ENCODE results near the gene TMEM37. TPM values are rescaled to one million over a fixed set of nuclear protein-coding genes. Genes with fewer than 3 reads are reported as not detected.

The TMEM37 gene
- total RNA-seq, 1 experiment from 2014 or later = 4.2 TPM

GRCh38 chr2:119463136-119463535, 31.5 kb downstream of the TMEM37 start:
- H3K79me2 ChIP-seq (ENCODE audit: insufficient read depth, low read length) = no peaks in the 10 kb centered on the region

More at GRCh38 chr2:119463136-119463535, 31.5 kb downstream of the TMEM37 start:
- Histone ChIP-seq H4K91ac (ENCODE audit: insufficient read length, low read depth, low read length) (no peak overlapping the region), H3K18ac (ENCODE audit: insufficient read length, low read depth, low read length) (no peak overlapping the region), H2BK12ac (ENCODE audit: insufficient read length, low read depth, low read length) (no peak overlapping the region), H3T11ph (ENCODE audit: low read length) (no peak overlapping the region), H3K4ac (ENCODE audit: low read depth, low read length) (no peak overlapping the region), H2BK15ac (ENCODE audit: low read depth, low read length) (no peak overlapping the region), H3K23me2 (ENCODE audit: insufficient read length, low read depth, low read length, poor library complexity, severe bottlenecking) (no peaks in the 10 kb centered on the region), H2AK5ac (ENCODE audit: insufficient read length, low read length) (no peak overlapping the region), H3K27me3 (ENCODE audit: insufficient read depth, low read length) (no peaks in the 10 kb centered on the region), H3K4me1 (ENCODE audit: insufficient read depth, low read length) (no peaks in the 10 kb centered on the region), H2AFZ (ENCODE audit: low read length) (no peak overlapping the region), H3K9me3 (ENCODE audit: control insufficient read depth, low read depth, low read length) (no peaks in the 10 kb centered on the region), H3K27ac (ENCODE audit: insufficient read length, low read depth, low read length) (no peak overlapping the region), H3K23ac (ENCODE audit: insufficient read length, low read depth, low read length) (no peak overlapping the region), H2BK5ac (ENCODE audit: insufficient read length, low read length) (no peak overlapping the region), H4K5ac (ENCODE audit: insufficient read length, low read depth, low read length) (no peak overlapping the region), H3K79me1 (ENCODE audit: insufficient read depth, low read depth, low read length, poor library complexity, severe bottlenecking) (no peaks in the 10 kb centered on the region), H3K56ac (ENCODE audit: insufficient read length, low read depth, low read length) (no peak overlapping the region), H2BK20ac (ENCODE audit: low read depth, low read length, poor library complexity, severe bottlenecking) (no peak overlapping the region), H3K4me2 (ENCODE audit: insufficient read depth, insufficient read length, low read length) (no peak overlapping the region), H2BK120ac (ENCODE audit: low read depth, low read length, poor library complexity, severe bottlenecking) (no peak overlapping the region), H3K9ac (ENCODE audit: extremely low read depth, insufficient read length, low read length) (no peak overlapping the region), H4K20me1 (ENCODE audit: control insufficient read depth, insufficient read depth, insufficient read length) (no peaks in the 10 kb centered on the region), H3K14ac (ENCODE audit: insufficient read depth, low read length) (no peak overlapping the region), H4K8ac (replicated peaks; ENCODE audit: insufficient read length, low read depth, low read length) (no peak overlapping the region)
- Mint-ChIP-seq H3K27me3 (ENCODE audit: low read depth) (peaks cover 10% of the 10 kb centered on the region), H3K4me3 (no peak overlapping the region), H3K36me3 (ENCODE audit: insufficient read depth in 1 of 3, low read depth in 3 of 3) (no peaks in the 10 kb centered on the region), H3K9me3 (no peaks in the 10 kb centered on the region), H3K4me1 (peaks cover 0 to 9% of the 10 kb centered on the region in 2 experiments; a peak in 2 of 4 replicates), H3K27ac (no peak overlapping the region)
- no CpG with 5 or more reads among the region's 4 CpGs for WGBS (ENCODE audit: extremely low coverage, insufficient read length, low lambda C conversion rate)
- DNase-seq = no peak
- TF ChIP-seq CTCF (conservative IDR thresholded peaks at IDR 0.05) = no peak
